ENCODE measurements around the gene HRAS. TPM values are rescaled to one million over a fixed set of nuclear protein-coding genes. Genes with fewer than 3 reads are reported as not detected.

Gene HRAS
- total RNA-seq, 1 experiment from 2014 or later: 175 TPM

DNA sequence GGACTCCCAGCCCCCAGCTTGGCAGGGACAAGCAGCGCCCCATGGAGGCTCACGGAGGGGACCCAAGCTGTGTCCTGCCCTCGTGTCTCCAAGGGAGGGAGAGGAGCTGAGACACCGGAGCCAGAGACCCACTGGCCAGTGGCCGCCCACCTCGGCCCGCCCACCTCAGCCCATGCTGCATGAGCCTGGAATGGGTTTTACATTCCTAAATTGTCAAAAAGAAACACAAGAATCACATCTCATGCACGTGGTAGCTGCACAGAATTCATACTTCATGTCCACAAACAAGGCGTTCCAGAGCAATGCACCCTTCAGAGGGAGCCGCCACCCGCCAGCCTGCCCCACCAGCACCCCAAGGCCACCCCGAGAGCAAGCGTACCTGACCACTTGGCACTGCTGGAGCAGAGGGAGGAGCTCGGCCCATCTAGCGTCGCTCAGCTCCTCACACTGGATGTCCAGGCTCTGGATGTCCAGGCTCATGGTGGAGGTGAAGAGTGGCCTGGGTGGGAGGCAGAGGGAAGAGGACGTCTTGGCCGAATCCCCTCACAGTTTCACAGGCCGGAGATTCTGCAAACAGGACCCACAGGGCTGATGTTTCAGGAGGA lies 33.6 kb downstream of the HRAS start:
- no peaks in the 10 kb centered on the region for H3K9me3 ChIP-seq (ENCODE audit: control insufficient read depth, insufficient read depth, low read depth, low read length)
- no peak overlapping the region for H3K27ac ChIP-seq (ENCODE audit: low read length)
- peaks cover 11% of the 10 kb centered on the region; the same call in 1 of the 2 replicates for H3K36me3 ChIP-seq (ENCODE audit: control insufficient read depth, insufficient read depth, low read length)
- no peak for ATAC-seq
- in situ Hi-C loops (cut with HindIII; ENCODE audit: low pct_unique_long_range_greater_than_20kb, low sequenced_read_pairs) (no loop called here), intact Hi-C loops (cut with micrococcal nuclease; ENCODE audit: unreplicated experiment) (no loop called here)
- no peak for DNase-seq (ENCODE audit: low read depth, low spot score)
- no TSS peak for BruUV-seq (replicated peaks)
- H3K4me1 ChIP-seq (ENCODE audit: control insufficient read depth, insufficient read depth, low read length): peaks cover 21% of the 10 kb centered on the region
- ChIA-PET CTCF (no interaction called here), POLR2A (interaction anchor here (0.6 kb wide), 1 partner anchor 16 kb away, joined by 3 read pairs; no protein-coding TSS in a partner anchor)
- TF ChIP-seq POLR2AphosphoS5 (IDR thresholded peaks at IDR 0.05; ENCODE audit: low read depth, low read length) (no peak; the same call in none of the 2 replicates), TCF7L2 (IDR thresholded peaks at IDR 0.05; ENCODE audit: low read depth, low read length) (no peak), SIN3A (IDR thresholded peaks at IDR 0.05; ENCODE audit: borderline replicate concordance, insufficient read depth, low read depth, low read length) (no peak), CTCF (IDR thresholded peaks at IDR 0.05) (no peak)
- TF ChIP-seq, protein P1, sequence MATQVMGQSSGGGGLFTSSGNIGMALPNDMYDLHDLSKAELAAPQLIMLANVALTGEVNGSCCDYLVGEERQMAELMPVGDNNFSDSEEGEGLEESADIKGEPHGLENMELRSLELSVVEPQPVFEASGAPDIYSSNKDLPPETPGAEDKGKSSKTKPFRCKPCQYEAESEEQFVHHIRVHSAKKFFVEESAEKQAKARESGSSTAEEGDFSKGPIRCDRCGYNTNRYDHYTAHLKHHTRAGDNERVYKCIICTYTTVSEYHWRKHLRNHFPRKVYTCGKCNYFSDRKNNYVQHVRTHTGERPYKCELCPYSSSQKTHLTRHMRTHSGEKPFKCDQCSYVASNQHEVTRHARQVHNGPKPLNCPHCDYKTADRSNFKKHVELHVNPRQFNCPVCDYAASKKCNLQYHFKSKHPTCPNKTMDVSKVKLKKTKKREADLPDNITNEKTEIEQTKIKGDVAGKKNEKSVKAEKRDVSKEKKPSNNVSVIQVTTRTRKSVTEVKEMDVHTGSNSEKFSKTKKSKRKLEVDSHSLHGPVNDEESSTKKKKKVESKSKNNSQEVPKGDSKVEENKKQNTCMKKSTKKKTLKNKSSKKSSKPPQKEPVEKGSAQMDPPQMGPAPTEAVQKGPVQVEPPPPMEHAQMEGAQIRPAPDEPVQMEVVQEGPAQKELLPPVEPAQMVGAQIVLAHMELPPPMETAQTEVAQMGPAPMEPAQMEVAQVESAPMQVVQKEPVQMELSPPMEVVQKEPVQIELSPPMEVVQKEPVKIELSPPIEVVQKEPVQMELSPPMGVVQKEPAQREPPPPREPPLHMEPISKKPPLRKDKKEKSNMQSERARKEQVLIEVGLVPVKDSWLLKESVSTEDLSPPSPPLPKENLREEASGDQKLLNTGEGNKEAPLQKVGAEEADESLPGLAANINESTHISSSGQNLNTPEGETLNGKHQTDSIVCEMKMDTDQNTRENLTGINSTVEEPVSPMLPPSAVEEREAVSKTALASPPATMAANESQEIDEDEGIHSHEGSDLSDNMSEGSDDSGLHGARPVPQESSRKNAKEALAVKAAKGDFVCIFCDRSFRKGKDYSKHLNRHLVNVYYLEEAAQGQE (IDR thresholded peaks at IDR 0.05; ENCODE audit: insufficient read depth in 1 of 2, low read depth in 2 of 2, low read length in 1 of 2): no peak
- no peak overlapping the region for H3K4me3 ChIP-seq (ENCODE audit: low read depth in 2 of 2, low read length in 2 of 2)
- no peaks in the 10 kb centered on the region for H3K27me3 ChIP-seq (ENCODE audit: control insufficient read depth, insufficient read depth, low read length)

GRCh38 chr11:501001-501682 lies 34.2 kb downstream of the HRAS start:
- no peak overlapping the region for H3K4me3 ChIP-seq (ENCODE audit: low read depth in 2 of 2, low read length in 2 of 2)
- no peaks in the 10 kb centered on the region for H3K27me3 ChIP-seq (ENCODE audit: control insufficient read depth, insufficient read depth, low read length)
- ChIA-PET POLR2A (interaction anchor here (0.5 to 0.6 kb wide), 2 partner anchors 15 to 169 kb away, joined by 3 to 4 read pairs; no protein-coding TSS in a partner anchor), CTCF (no interaction called here)
- peaks cover 21% of the 10 kb centered on the region for H3K4me1 ChIP-seq (ENCODE audit: control insufficient read depth, insufficient read depth, low read length)
- H3K9me3 ChIP-seq (ENCODE audit: control insufficient read depth, insufficient read depth, low read depth, low read length): no peaks in the 10 kb centered on the region
- peaks cover 11% of the 10 kb centered on the region; the same call in 1 of the 2 replicates for H3K36me3 ChIP-seq (ENCODE audit: control insufficient read depth, insufficient read depth, low read length)
- BruUV-seq (replicated peaks): no TSS peak
- H3K27ac ChIP-seq (ENCODE audit: low read length): no peak overlapping the region
- TF ChIP-seq POLR2AphosphoS5 (IDR thresholded peaks at IDR 0.05; ENCODE audit: low read depth, low read length): no peak; the same call in 1 of the 2 replicates
- TF ChIP-seq TCF7L2 (IDR thresholded peaks at IDR 0.05; ENCODE audit: low read depth, low read length): no peak
- no peak for DNase-seq (ENCODE audit: low read depth, low spot score)
- in situ Hi-C loops (cut with HindIII; ENCODE audit: low pct_unique_long_range_greater_than_20kb, low sequenced_read_pairs): no loop called here
- no peak for ATAC-seq
- intact Hi-C loops (cut with micrococcal nuclease; ENCODE audit: unreplicated experiment): no loop called here

Data from Panc1 (cell line).